Pancreas (tissue), 10 donors: ENCODE results near the gene KLHL26. TPM values are rescaled to one million over a fixed set of nuclear protein-coding genes. Genes with fewer than 3 reads are reported as not detected.
"Not testable (repeated sequence)": the region's sequence is repeated elsewhere in the genome, so short reads cannot be mapped to it uniquely, and the experiment has no call there.

ENCODE experiments used
- ATAC-seq, 4 donors: fragments of 200-7000 bp; cut with Tn5 transposase; one replicate each; pipeline versions ENCODE4 v1.8.0 to v1.9.1; 2020; ENCODE audit warnings: mild to moderate bottlenecking in 4 of 4, moderate library complexity in 4 of 4
- DNase-seq, 6 donors: peaks; one replicate each; pipeline ENCODE4 v3.0.0-alpha.2; 2020
- FAIRE-seq: peaks from 2 replicates; lab custom pipeline; 2012; peaks lifted over from hg19 to GRCh38; lab: Jason Lieb, UNC
- H3K27ac ChIP-seq, 4 donors: fragments of 200-600 bp; sonication (generic); 1 replicate in 3 of 4; 2 replicates in 1 of 4; pipeline versions ENCODE4 v1.5.0 to v1.8.0; 2020
- H3K27me3 ChIP-seq, 4 donors: fragments of 200-600 bp; one replicate each; pipeline ENCODE4 v1.8.0; 2021
- H3K36me3 ChIP-seq, 3 donors: fragments of 200-600 bp; sonication (generic) in 1 of 3; one replicate each; pipeline versions ENCODE4 v1.5.0 to v1.8.0; 2020 to 2021
- H3K4me1 ChIP-seq, 3 donors: fragments of 200-600 bp; one replicate each; pipeline ENCODE4 v1.8.0; 2021
- H3K4me3 ChIP-seq, 4 donors: fragments of 200-600 bp; sonication (generic) in 2 of 4; one replicate each; pipeline versions ENCODE4 v1.5.0 to v1.8.0; 2020 to 2021
- H3K9me3 ChIP-seq, 4 donors: fragments of 200-600 bp; one replicate each; pipeline ENCODE4 v1.8.0; 2021
- CTCF ChIP-seq, 4 donors: fragments of 200-600 bp; sonication (generic) in 3 of 4; IDR thresholded peaks; one replicate each; pipeline versions ENCODE4 v1.5.0 to v1.8.0; 2021; ENCODE audit warnings: antibody characterized with exemption in 4 of 4
- WGBS, 2 donors: extraction: QIAGEN DNeasy Blood & Tissue Kit; methylation state at CpG; one replicate each; pipeline ENCODE4 v1.1.7; 2013; 5-methylcytosine and 5-hydroxymethylcytosine counted together
- intact Hi-C, 3 donors: fragments of 100-400 bp; cut with DNase I; formaldehyde crosslinking; loops; one replicate each; pipeline versions ENCODE4 v1.11.1 to v1.14.2; 2022
- polyA plus RNA-seq, 2 donors: library from polyadenylated mRNA; stranded (reverse); fragments of 200-250 nt; gene quantifications; one replicate each; pipeline ENCODE4 v1.2.3, GENCODE V29; 2013
- total RNA-seq, 6 donors: library from RNA; stranded (reverse); fragmentation: NEBNext Ultra II Directional in 4 of 6; extraction: Animal tissue kit (Norgen Biotek cat#: 25700) in 4 of 6; gene quantifications; one replicate each; pipeline versions ENCODE4 v1.2.1 to v1.2.4, GENCODE V29; 2021 to 2023
- donor health status: healthy with polysubstance abuse.
- donor health status: DM: no; HTN: no; CAD: no; lungs with moderate emphysema.
- donor health status: DM: no; HTN: no; CAD: no.
- donor health status: control.
- donor health status: control.
- donor health status: Bipolar disorder and iron deficiency.
- donor health status: DM: yes; HTN: yes; CAD: no.
- donor health status: DM: no; HTN: no; CAD: no.
- donor health status: DM: no; HTN: no; CAD: no.
- donor health status: DM: yes; HTN: yes; CAD: no.

Gene KLHL26
- total and polyA plus RNA-seq, 8 donors = 3.2 to 7.8 (median 5.0) TPM

- no peak overlapping the region for H3K4me3 ChIP-seq
- H3K27ac ChIP-seq = no peak overlapping the region
- H3K36me3 ChIP-seq = no peaks in the 10 kb centered on the region
- no peak for TF ChIP-seq CTCF (IDR thresholded peaks at IDR 0.05)
- 1 to 8% methylated on average over 20 to 21 of the region's 21 CpGs for WGBS, 2 donors
- DNase-seq (peak; percentile 56 to 91 (median 74)), ATAC-seq (peak; percentile 53 to 85 (median 80)), FAIRE-seq (no peak)
- intact Hi-C loops = loop anchor here in 1 of 3 donors (5.0 kb wide), 1 partner anchor 251 kb away; no protein-coding TSS in a partner anchor
- H3K9me3 ChIP-seq = no peaks in the 10 kb centered on the region
- H3K27me3 ChIP-seq = no peaks in the 10 kb centered on the region
- H3K4me1 ChIP-seq = peaks cover 0 to 10% (median 8%) of the 10 kb centered on the region in 3 donors
Observed at GRCh38 chr19:18596752-18597157, 40.1 kb upstream of the KLHL26 start.

GRCh38 chr19:18597809-18598660 is 38.8 kb upstream of the KLHL26 start:
- Histone ChIP-seq H3K36me3 (no peaks in the 10 kb centered on the region), H3K4me3 (no peak overlapping the region), H3K9me3 (no peaks in the 10 kb centered on the region), H3K27me3 (no peaks in the 10 kb centered on the region), H3K4me1 (peaks cover 0 to 10% (median 8%) of the 10 kb centered on the region in 3 donors), H3K27ac (no peak overlapping the region)
- DNase-seq (peak in 1 of 6 donors; percentile 52), FAIRE-seq (no peak), ATAC-seq (no peak)
- TF ChIP-seq CTCF (IDR thresholded peaks at IDR 0.05) = no peak
- 35 to 45% methylated on average over 21 to 25 of the region's 25 CpGs for WGBS, 2 donors
- intact Hi-C loops = loop anchor here in 1 of 3 donors (5.0 kb wide), 1 partner anchor 249 kb away; no protein-coding TSS in a partner anchor

GRCh38 chr19:18599485-18599884 is 37.3 kb upstream of the KLHL26 start:
- no peak for ATAC-seq

GRCh38 chr19:18600692-18601397 is 36.0 kb upstream of the KLHL26 start:
- H3K9me3 ChIP-seq, H3K4me3 ChIP-seq, intact Hi-C loops, H3K4me1 ChIP-seq, FAIRE-seq, H3K36me3 ChIP-seq, DNase-seq, H3K27me3 ChIP-seq, H3K27ac ChIP-seq, ATAC-seq: not testable (repeated sequence)
- 87 to 88% methylated on average over 15 of the region's 15 CpGs for WGBS, 2 donors

More at GRCh38 chr19:18599485-18599884, 37.3 kb upstream of the KLHL26 start:
- Histone ChIP-seq H3K36me3 (no peaks in the 10 kb centered on the region), H3K27me3 (peaks cover 0 to 10% (median 0%) of the 10 kb centered on the region in 4 donors), H3K27ac (no peak overlapping the region), H3K4me3 (no peak overlapping the region), H3K9me3 (no peaks in the 10 kb centered on the region), H3K4me1 (peaks cover 0 to 9% (median 6%) of the 10 kb centered on the region in 3 donors)
- intact Hi-C loops = loop anchor here in 1 of 3 donors (5.0 kb wide), 1 partner anchor 248 kb away; no protein-coding TSS in a partner anchor
- WGBS, 2 donors = 62 to 73% methylated on average over 20 of the region's 20 CpGs
- DNase-seq (peak in 1 of 6 donors; percentile 58), FAIRE-seq (no peak)
- TF ChIP-seq CTCF (IDR thresholded peaks at IDR 0.05) = no peak

- intact Hi-C loops = no loop called here
- no peak for FAIRE-seq
- H3K4me1 ChIP-seq = no peaks in the 10 kb centered on the region
- no peak for TF ChIP-seq CTCF (IDR thresholded peaks at IDR 0.05)
- no peak for ATAC-seq
- 79 to 90% methylated on average over 4 of the region's 4 CpGs for WGBS, 2 donors
- no peak overlapping the region for H3K27ac ChIP-seq
- no peak for DNase-seq
- H3K36me3 ChIP-seq = no peaks in the 10 kb centered on the region
- no peaks in the 10 kb centered on the region for H3K9me3 ChIP-seq
- H3K4me3 ChIP-seq = no peak overlapping the region
- H3K27me3 ChIP-seq = peaks cover 0 to 10% (median 3%) of the 10 kb centered on the region in 4 donors
Observed at GRCh38 chr19:18601875-18602274, 35.0 kb upstream of the KLHL26 start.
